Astrocyte (in vitro differentiated cells and primary cell): ENCODE results near the gene OR4M1.

Source experiments
- CTCF ChIP-seq: IDR thresholded peaks from 2 replicates; pipeline ENCODE4 v1.5.1; 2011; ENCODE audit warnings: low read depth, mild to moderate bottlenecking, inconsistent platforms, low read length, moderate library complexity; ENCODE audit not compliant: insufficient read depth
- EZH2 ChIP-seq: IDR thresholded peaks from 2 replicates; pipeline ENCODE4 v1.6.1; 2012; ENCODE audit warnings: mild to moderate bottlenecking, low read length, inconsistent platforms; ENCODE audit not compliant: insufficient read depth

- TF ChIP-seq CTCF (no peak), EZH2 (no peak)
Measured at GRCh38 chr14:19801118-19801464, 27.8 kb downstream of the OR4M1 start.
